H9 (cell line): Measurements from ENCODE around the gene GNLY. TPM values are rescaled to one million over a fixed set of nuclear protein-coding genes. Genes with fewer than 3 reads are reported as not detected.

ENCODE experiments used
- DNase-seq: peaks from one replicate; pipeline ENCODE4 v3.0.0-alpha.2; 2017
- H2AFZ ChIP-seq: one replicate; pipeline ENCODE4 v1.6.1; 2013; ENCODE audit warnings: mild to moderate bottlenecking, low read length, control low read depth, moderate library complexity
- H2AK5ac ChIP-seq: 2 replicates; pipeline ENCODE4 v1.6.1; 2013; ENCODE audit warnings: low read length, control low read depth, mixed read lengths; ENCODE audit not compliant: insufficient read length
- H2BK120ac ChIP-seq: one replicate; pipeline ENCODE4 v1.6.1; 2013; ENCODE audit warnings: low read depth, mild to moderate bottlenecking, low read length, control low read depth, inconsistent platforms; ENCODE audit not compliant: poor library complexity, severe bottlenecking
- H2BK12ac ChIP-seq: 2 replicates; pipeline ENCODE4 v1.6.1; 2013; ENCODE audit warnings: low read length, control low read depth, mixed read lengths, low read depth; ENCODE audit not compliant: insufficient read length
- H2BK15ac ChIP-seq: 2 replicates; pipeline ENCODE4 v1.6.1; 2013; ENCODE audit warnings: low read depth, low read length, control low read depth
- H2BK20ac ChIP-seq: one replicate; pipeline ENCODE4 v1.6.1; 2013; ENCODE audit warnings: low read depth, mild to moderate bottlenecking, low read length, control low read depth, inconsistent platforms; ENCODE audit not compliant: poor library complexity, severe bottlenecking
- H2BK5ac ChIP-seq: 2 replicates; pipeline ENCODE4 v1.6.1; 2013; ENCODE audit warnings: low read length, control low read depth, mixed read lengths; ENCODE audit not compliant: insufficient read length
- H3K14ac ChIP-seq: 2 replicates; pipeline ENCODE4 v1.6.1; 2013; ENCODE audit warnings: low read length, control low read depth; ENCODE audit not compliant: insufficient read depth
- H3K18ac ChIP-seq: 2 replicates; pipeline ENCODE4 v1.6.1; 2013; ENCODE audit warnings: low read depth, mild to moderate bottlenecking, mixed read lengths, low read length, control low read depth; ENCODE audit not compliant: insufficient read length
- H3K23ac ChIP-seq: 2 replicates; pipeline ENCODE4 v1.6.1; 2013; ENCODE audit warnings: low read length, control low read depth, mixed read lengths, low read depth; ENCODE audit not compliant: insufficient read length
- H3K23me2 ChIP-seq: 2 replicates; pipeline ENCODE4 v1.6.1; 2013; ENCODE audit warnings: low read depth, mild to moderate bottlenecking, mixed read lengths, low read length, control low read depth; ENCODE audit not compliant: insufficient read length, poor library complexity, severe bottlenecking
- H3K27ac ChIP-seq: 2 replicates; pipeline ENCODE4 v1.5.1; 2013; ENCODE audit warnings: low read length, control low read depth, mixed read lengths, low read depth; ENCODE audit not compliant: insufficient read length
- H3K27me3 ChIP-seq: 2 replicates; pipeline ENCODE4 v1.6.1; 2013; ENCODE audit warnings: low read length, control low read depth, inconsistent platforms; ENCODE audit not compliant: insufficient read depth
- H3K4ac ChIP-seq: 2 replicates; pipeline ENCODE4 v1.6.1; 2013; ENCODE audit warnings: low read depth, mild to moderate bottlenecking, control low read depth, inconsistent platforms, low read length, moderate library complexity
- H3K4me1 ChIP-seq: 2 replicates; pipeline ENCODE4 v1.6.1; 2013; ENCODE audit warnings: low read length, control low read depth, inconsistent platforms; ENCODE audit not compliant: insufficient read depth
- H3K4me2 ChIP-seq: 2 replicates; pipeline ENCODE4 v1.6.1; 2013; ENCODE audit warnings: low read length, control low read depth, mixed read lengths; ENCODE audit not compliant: insufficient read length, insufficient read depth
- H3K56ac ChIP-seq: 2 replicates; pipeline ENCODE4 v1.6.1; 2013; ENCODE audit warnings: low read depth, mild to moderate bottlenecking, mixed read lengths, low read length, control low read depth; ENCODE audit not compliant: insufficient read length
- H3K79me1 ChIP-seq: 2 replicates; pipeline ENCODE4 v1.6.1; 2013; ENCODE audit warnings: low read depth, mild to moderate bottlenecking, moderate library complexity, low read length, control low read depth, inconsistent platforms; ENCODE audit not compliant: insufficient read depth, poor library complexity, severe bottlenecking
- H3K79me2 ChIP-seq: 2 replicates; pipeline ENCODE4 v1.6.1; 2013; ENCODE audit warnings: low read length, control low read depth, inconsistent platforms; ENCODE audit not compliant: insufficient read depth
- H3K9ac ChIP-seq: 2 replicates; pipeline ENCODE4 v1.6.1; 2013; ENCODE audit warnings: low read length, control low read depth, mixed read lengths; ENCODE audit not compliant: insufficient read length; ENCODE audit errors: extremely low read depth
- H3K9me3 ChIP-seq: one replicate; pipeline ENCODE4 v1.6.1; 2013; ENCODE audit warnings: low read depth, low read length, inconsistent platforms; ENCODE audit not compliant: control insufficient read depth
- H3T11ph ChIP-seq: one replicate; pipeline ENCODE4 v1.6.1; 2013; ENCODE audit warnings: mild to moderate bottlenecking, low read length, control low read depth, inconsistent platforms
- H4K20me1 ChIP-seq: one replicate; pipeline ENCODE4 v1.6.1; 2013; ENCODE audit not compliant: control insufficient read depth, insufficient read length, insufficient read depth
- H4K5ac ChIP-seq: 2 replicates; pipeline ENCODE4 v1.6.1; 2013; ENCODE audit warnings: low read depth, mild to moderate bottlenecking, mixed read lengths, low read length, control low read depth; ENCODE audit not compliant: insufficient read length
- H4K8ac ChIP-seq: replicated peaks from 2 replicates; pipeline ENCODE4 v1.6.1; 2013; ENCODE audit warnings: low read length, control low read depth, mixed read lengths, low read depth; ENCODE audit not compliant: insufficient read length
- H4K91ac ChIP-seq: 2 replicates; pipeline ENCODE4 v1.6.1; 2013; ENCODE audit warnings: low read depth, mild to moderate bottlenecking, moderate library complexity, mixed read lengths, low read length, control low read depth; ENCODE audit not compliant: insufficient read length
- H3K27ac Mint-ChIP-seq, 3 experiments: 2 replicates in 2 of 3; 3 replicates in 1 of 3; pipeline ENCODE4 v1.8.0; 2020 to 2021; ENCODE audit warnings: mixed read lengths in 3 of 3, mild to moderate bottlenecking in 1 of 3, moderate library complexity in 1 of 3
- H3K27me3 Mint-ChIP-seq: 2 replicates; pipeline ENCODE4 v1.8.0; 2021; ENCODE audit warnings: low read depth, mild to moderate bottlenecking, moderate library complexity, mixed read lengths
- H3K36me3 Mint-ChIP-seq, 3 experiments: 2 replicates in 2 of 3; 3 replicates in 1 of 3; pipeline ENCODE4 v1.8.0; 2020 to 2021; ENCODE audit warnings: low read depth in 3 of 3, mixed read lengths in 3 of 3; ENCODE audit not compliant: insufficient read depth in 1 of 3
- H3K4me1 Mint-ChIP-seq, 2 experiments: 2 replicates each; pipeline ENCODE4 v1.8.0; 2020; ENCODE audit warnings: mixed read lengths in 2 of 2
- H3K4me3 Mint-ChIP-seq, 2 experiments: 2 replicates in 1 of 2; 3 replicates in 1 of 2; pipeline ENCODE4 v1.8.0; 2020 to 2021; ENCODE audit warnings: mild to moderate bottlenecking in 2 of 2, mixed read lengths in 2 of 2, moderate library complexity in 1 of 2
- H3K9me3 Mint-ChIP-seq, 2 experiments: 2 replicates in 1 of 2; 3 replicates in 1 of 2; pipeline ENCODE4 v1.8.0; 2020; ENCODE audit warnings: mild to moderate bottlenecking in 2 of 2, mixed read lengths in 2 of 2, moderate library complexity in 1 of 2
- CTCF ChIP-seq: fragments of 200-600 bp; sonication (generic); conservative IDR thresholded peaks from 3 replicates; pipeline ENCODE4 v1.8.0; 2021; ENCODE audit warnings: antibody characterized with exemption, mild to moderate bottlenecking
- WGBS: extraction: QIAGEN DNeasy Blood & Tissue Kit; methylation state at CpG from one replicate; pipeline ENCODE4 v1.1.7; 2013; ENCODE audit warnings: missing lambda C conversion rate, low lambda C conversion rate, mixed read lengths; ENCODE audit not compliant: insufficient read length; ENCODE audit errors: extremely low coverage; 5-methylcytosine and 5-hydroxymethylcytosine counted together
- total RNA-seq: library from RNA; stranded (reverse); gene quantifications from 2 replicates; pipeline ENCODE4 v1.2.1, GENCODE V29; 2021

GNLY gene
- total RNA-seq, 1 experiment from 2014 or later: not detected

GRCh38 chr2:85665264-85665937 lies 28.8 kb upstream of the GNLY start:
- Histone ChIP-seq H3K23ac (no peak overlapping the region), H2BK15ac (no peak overlapping the region), H3K79me1 (no peaks in the 10 kb centered on the region), H4K91ac (no peak overlapping the region), H4K8ac (no peak overlapping the region), H3T11ph (no peak overlapping the region), H4K20me1 (no peaks in the 10 kb centered on the region), H3K9me3 (no peaks in the 10 kb centered on the region), H3K9ac (no peak overlapping the region), H4K5ac (no peak overlapping the region), H3K14ac (no peak overlapping the region; the same call in 1 of the 2 replicates), H3K4me1 (no peaks in the 10 kb centered on the region), H3K4ac (no peak overlapping the region), H2AFZ (no peak overlapping the region), H3K56ac (no peak overlapping the region), H3K4me2 (no peak overlapping the region), H3K79me2 (no peaks in the 10 kb centered on the region), H2BK20ac (no peak overlapping the region), H3K18ac (no peak overlapping the region), H2BK12ac (no peak overlapping the region), H3K23me2 (no peaks in the 10 kb centered on the region), H2AK5ac (no peak overlapping the region), H2BK5ac (no peak overlapping the region), H3K27ac (no peak overlapping the region), H2BK120ac (no peak overlapping the region), H3K27me3 (no peaks in the 10 kb centered on the region)
- DNase-seq: no peak
- H3K4me3 Mint-ChIP-seq: no peak overlapping the region
- no CpG with 5 or more reads among the region's 11 CpGs for WGBS
- peaks cover 1% of the 10 kb centered on the region for H3K27me3 Mint-ChIP-seq
- peaks cover 3 to 4% of the 10 kb centered on the region in 2 experiments; a peak in 1 of 4 replicates for H3K4me1 Mint-ChIP-seq
- H3K9me3 Mint-ChIP-seq: no peaks in the 10 kb centered on the region
- H3K36me3 Mint-ChIP-seq: no peaks in the 10 kb centered on the region
- TF ChIP-seq CTCF: no peak
- peak overlapping the region; percentile 25 to 87 (median 70); a peak in 3 of 7 replicates for H3K27ac Mint-ChIP-seq
